Activated naive CD4-positive, alpha-beta T cell treated with anti-CD3 and anti-CD28 coated beads for 36 hours (primary cell): ENCODE data around the gene NXPH4. TPM values are rescaled to one million over a fixed set of nuclear protein-coding genes. Genes with fewer than 3 reads are reported as not detected.

ENCODE experiments used
- CTCF ChIA-PET: fragments of 350-600 bp; sonication (Branson Sonifier 250); formaldehyde crosslinking; loops from one replicate; lab custom pipeline; 2021; ENCODE audit warnings: antibody characterized with exemption; lab: Charles Lee
- DNase-seq: peaks from one replicate; pipeline ENCODE4 v3.0.0-alpha.2; 2020
- H3K27ac Mint-ChIP-seq: one replicate; pipeline ENCODE4 v1.8.0; 2021; ENCODE audit warnings: mild to moderate bottlenecking, mixed read lengths
- H3K27me3 Mint-ChIP-seq: one replicate; pipeline ENCODE4 v1.8.0; 2021; ENCODE audit warnings: low read depth, mixed read lengths
- H3K36me3 Mint-ChIP-seq: one replicate; pipeline ENCODE4 v1.8.0; 2021; ENCODE audit warnings: low read depth, mixed read lengths
- H3K4me1 Mint-ChIP-seq: one replicate; pipeline ENCODE4 v1.8.0; 2021; ENCODE audit warnings: low read depth, mixed read lengths
- H3K4me3 Mint-ChIP-seq: one replicate; pipeline ENCODE4 v1.8.0; 2021; ENCODE audit warnings: mild to moderate bottlenecking, moderate library complexity, mixed read lengths
- H3K9me3 Mint-ChIP-seq: one replicate; pipeline ENCODE4 v1.8.0; 2021; ENCODE audit warnings: mixed read lengths
- intact Hi-C: fragments of 100-400 bp; cut with micrococcal nuclease; formaldehyde crosslinking; loops from one replicate; pipeline ENCODE4 v1.15.1; 2023
- total RNA-seq, 2 experiments: library from RNA; stranded (reverse); gene quantifications; one replicate each; pipeline ENCODE4 v1.2.3, GENCODE V29; 2021

Gene NXPH4
- total RNA-seq, 2 experiments from 2014 or later, result 0.25 to 0.79 TPM

DNA sequence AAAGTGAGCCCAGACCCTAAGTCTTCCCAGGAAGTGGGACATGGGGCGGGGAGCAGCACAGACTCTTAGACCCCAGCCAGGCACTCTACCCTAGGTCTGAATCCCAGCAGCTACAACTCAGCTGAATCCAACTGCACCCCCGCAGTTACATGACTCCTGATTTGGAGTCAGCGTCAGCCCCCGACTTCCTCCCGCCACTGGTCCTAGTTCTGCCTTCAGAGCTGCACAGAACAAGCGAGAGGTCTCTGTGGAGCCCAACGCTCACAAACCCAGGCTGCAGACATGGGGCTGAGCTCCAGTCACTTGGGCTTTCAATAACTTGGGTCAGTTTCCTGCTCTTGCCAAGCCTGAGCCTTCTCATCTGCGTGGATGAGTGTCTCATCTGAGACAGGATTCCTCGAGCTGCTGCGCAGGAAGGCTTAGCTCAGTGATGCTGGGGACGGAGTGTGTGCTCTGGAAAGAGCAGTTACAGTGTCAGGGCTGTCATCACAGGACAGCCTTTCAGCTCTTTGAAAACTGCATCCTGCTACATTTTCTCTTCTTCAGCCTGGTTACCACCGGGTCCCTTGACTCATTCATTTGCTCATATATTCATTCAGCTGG lies 30.6 kb upstream of the NXPH4 start:
- Mint-ChIP-seq H3K4me1 (no peaks in the 10 kb centered on the region), H3K4me3 (no peak overlapping the region), H3K27ac (no peak overlapping the region), H3K9me3 (no peaks in the 10 kb centered on the region), H3K27me3 (no peaks in the 10 kb centered on the region), H3K36me3 (no peaks in the 10 kb centered on the region)
- no peak for DNase-seq
- CTCF ChIA-PET, result interaction anchor here (0.7 to 3.3 kb wide), 9 partner anchors 10 to 199 kb away, joined by 3 to 17 read pairs (median 4); partner anchors contain the start of gene LRP1
- intact Hi-C loops, result no loop called here

DNA sequence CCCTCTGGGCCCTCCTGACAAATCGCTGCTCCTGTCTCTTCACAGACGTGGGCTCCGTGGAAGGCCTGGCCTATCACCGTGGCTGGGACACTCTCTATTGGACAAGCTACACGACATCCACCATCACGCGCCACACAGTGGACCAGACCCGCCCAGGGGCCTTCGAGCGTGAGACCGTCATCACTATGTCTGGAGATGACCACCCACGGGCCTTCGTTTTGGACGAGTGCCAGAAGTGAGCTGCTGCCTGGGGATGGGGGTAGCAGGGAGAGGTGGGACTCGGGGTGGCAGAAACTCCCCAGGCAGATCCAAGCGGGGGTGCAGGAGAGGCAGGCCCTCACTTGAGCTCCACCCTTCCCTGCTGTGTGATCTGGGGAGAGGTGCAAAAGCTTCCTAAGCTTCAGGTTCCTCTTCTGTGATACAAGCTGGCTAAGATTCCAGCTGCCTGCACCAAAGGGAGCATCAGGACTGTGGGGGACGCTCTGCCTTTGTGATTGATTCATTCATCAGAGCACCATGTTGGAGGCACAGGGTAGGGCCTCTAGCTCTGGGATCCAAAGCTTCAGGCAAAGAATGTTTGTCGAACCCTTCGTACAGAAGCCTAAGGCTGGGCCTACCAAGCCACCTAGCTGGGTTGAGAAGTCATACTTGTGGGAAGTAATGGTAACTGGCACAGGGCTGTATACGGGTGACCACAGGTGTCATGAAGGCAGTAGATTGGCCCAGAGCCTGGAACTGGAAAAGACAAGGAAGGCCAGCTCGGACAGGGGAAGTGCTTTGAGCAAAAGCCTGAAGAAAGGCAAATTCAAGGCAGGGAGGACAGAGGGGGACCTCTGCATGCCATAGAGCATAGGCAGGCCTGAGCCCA lies 29.1 kb upstream of the NXPH4 start:
- CTCF ChIA-PET, result interaction anchor here (0.6 to 3.3 kb wide), 6 partner anchors 11 to 267 kb away, joined by 3 to 17 read pairs (median 8); no protein-coding TSS in a partner anchor
- Mint-ChIP-seq H3K4me3 (no peak overlapping the region), H3K27me3 (no peaks in the 10 kb centered on the region), H3K27ac (no peak overlapping the region), H3K36me3 (no peaks in the 10 kb centered on the region), H3K4me1 (no peaks in the 10 kb centered on the region), H3K9me3 (no peaks in the 10 kb centered on the region)
- intact Hi-C loops, result no loop called here
- DNase-seq, result no peak

DNA sequence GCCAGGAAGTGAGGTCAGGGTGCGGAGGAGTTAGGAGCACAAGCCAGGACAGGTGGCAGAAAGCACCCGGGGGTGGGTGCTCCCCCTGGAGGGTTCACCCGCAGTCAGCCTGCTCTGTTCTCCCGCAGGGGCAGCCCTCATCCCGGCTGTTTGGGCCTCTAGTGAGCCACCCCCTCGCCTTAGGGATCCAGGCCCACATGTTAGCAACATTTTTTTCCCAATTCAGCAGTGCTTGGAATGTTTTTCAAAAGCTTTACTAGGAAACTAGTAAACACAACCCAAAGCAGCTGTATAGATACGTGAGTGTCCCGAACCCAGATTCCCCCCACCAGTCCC lies 28.5 kb upstream of the NXPH4 start:
- Mint-ChIP-seq H3K27me3 (no peaks in the 10 kb centered on the region), H3K4me1 (no peaks in the 10 kb centered on the region), H3K27ac (no peak overlapping the region), H3K9me3 (no peaks in the 10 kb centered on the region), H3K36me3 (no peaks in the 10 kb centered on the region), H3K4me3 (no peak overlapping the region)
- CTCF ChIA-PET, result interaction anchor here (0.6 to 3.3 kb wide), 6 partner anchors 12 to 266 kb away, joined by 3 to 17 read pairs (median 8); no protein-coding TSS in a partner anchor
- intact Hi-C loops, result no loop called here
- DNase-seq, result no peak

DNA sequence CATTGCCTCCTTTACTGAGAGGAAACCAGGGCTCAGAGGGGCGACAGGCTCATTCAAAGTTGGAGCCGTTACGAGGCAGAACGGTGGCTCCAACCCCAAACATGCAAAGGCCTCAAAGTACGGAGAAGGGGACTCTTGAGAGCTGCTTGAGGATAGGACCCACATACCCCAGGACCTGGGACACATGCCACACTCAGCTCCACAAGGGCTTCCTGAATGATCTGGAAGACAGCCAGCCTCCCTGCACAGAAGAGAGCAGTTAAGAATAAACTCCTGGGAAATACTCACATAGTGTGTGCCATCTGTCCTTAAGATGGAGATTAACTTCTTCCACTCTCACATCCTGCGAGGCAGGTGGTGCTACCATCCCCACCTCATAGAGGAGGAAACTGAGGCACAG lies 26.6 kb upstream of the NXPH4 start:
- no peak for DNase-seq
- Mint-ChIP-seq H3K27ac (no peak overlapping the region), H3K27me3 (no peaks in the 10 kb centered on the region), H3K4me1 (no peaks in the 10 kb centered on the region), H3K9me3 (no peaks in the 10 kb centered on the region), H3K36me3 (no peaks in the 10 kb centered on the region), H3K4me3 (no peak overlapping the region)
- CTCF ChIA-PET, result interaction anchor here (1.2 to 1.3 kb wide), 2 partner anchors 66 to 202 kb away, joined by 3 read pairs; no protein-coding TSS in a partner anchor
- intact Hi-C loops, result no loop called here

DNA sequence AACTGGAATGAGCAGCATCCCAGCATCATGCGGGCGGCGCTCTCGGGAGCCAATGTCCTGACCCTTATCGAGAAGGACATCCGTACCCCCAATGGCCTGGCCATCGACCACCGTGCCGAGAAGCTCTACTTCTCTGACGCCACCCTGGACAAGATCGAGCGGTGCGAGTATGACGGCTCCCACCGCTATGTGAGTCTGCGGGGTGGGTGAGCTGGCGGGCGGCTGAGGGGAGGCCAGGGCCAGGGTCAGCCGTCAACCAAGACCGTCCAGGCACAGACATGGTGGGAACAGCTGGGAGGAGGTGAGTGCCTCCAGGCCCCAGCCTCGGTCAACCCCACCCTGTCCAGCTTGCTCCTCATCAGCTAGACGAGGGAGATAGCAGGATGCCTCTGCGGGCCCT lies 25.8 kb upstream of the NXPH4 start:
- Mint-ChIP-seq H3K27ac (no peak overlapping the region), H3K4me1 (no peaks in the 10 kb centered on the region), H3K36me3 (no peaks in the 10 kb centered on the region), H3K27me3 (no peaks in the 10 kb centered on the region), H3K4me3 (no peak overlapping the region), H3K9me3 (no peaks in the 10 kb centered on the region)
- no peak for DNase-seq
- CTCF ChIA-PET, result interaction anchor here (0.9 to 1.3 kb wide), 4 partner anchors 12 to 203 kb away, joined by 3 read pairs; no protein-coding TSS in a partner anchor
- intact Hi-C loops, result no loop called here

DNA sequence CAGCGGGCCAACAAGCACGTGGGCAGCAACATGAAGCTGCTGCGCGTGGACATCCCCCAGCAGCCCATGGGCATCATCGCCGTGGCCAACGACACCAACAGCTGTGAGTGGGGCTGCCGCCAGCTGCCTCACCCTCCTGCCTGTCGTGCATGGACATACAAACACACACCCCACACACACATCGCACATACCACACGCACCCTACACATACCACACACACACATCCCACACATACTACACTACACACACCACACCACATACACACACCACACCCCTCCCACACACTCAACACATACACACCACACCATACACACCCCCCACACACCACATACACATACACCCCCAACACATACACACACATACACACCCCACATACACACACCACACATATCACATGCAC lies 25.2 kb upstream of the NXPH4 start:
- CTCF ChIA-PET, result interaction anchor here (0.9 to 1.0 kb wide), 2 partner anchors 13 to 68 kb away, joined by 3 read pairs; no protein-coding TSS in a partner anchor
- no peaks in the 10 kb centered on the region for H3K4me1 Mint-ChIP-seq
- intact Hi-C loops, result no loop called here
- no peak overlapping the region for H3K27ac Mint-ChIP-seq
- H3K36me3 Mint-ChIP-seq, result no peaks in the 10 kb centered on the region
- H3K27me3 Mint-ChIP-seq, result no peaks in the 10 kb centered on the region
- H3K9me3 Mint-ChIP-seq, result no peaks in the 10 kb centered on the region
- no peak for DNase-seq
- H3K4me3 Mint-ChIP-seq, result no peak overlapping the region

DNA sequence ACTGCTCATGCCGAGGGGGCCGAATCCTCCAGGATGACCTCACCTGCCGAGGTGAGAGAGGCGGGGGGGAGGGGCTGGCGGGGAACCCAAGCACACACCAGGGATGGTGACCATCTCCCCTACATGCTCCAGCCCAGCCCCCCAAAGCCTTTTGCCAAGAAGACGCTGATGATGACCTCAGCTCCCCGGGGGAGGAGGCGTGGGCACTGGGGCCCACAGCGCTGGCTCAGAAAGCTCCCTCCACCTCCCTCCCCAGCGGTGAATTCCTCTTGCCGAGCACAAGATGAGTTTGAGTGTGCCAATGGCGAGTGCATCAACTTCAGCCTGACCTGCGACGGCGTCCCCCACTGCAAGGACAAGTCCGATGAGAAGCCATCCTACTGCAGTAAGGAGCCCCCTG lies 23.7 kb upstream of the NXPH4 start:
- CTCF ChIA-PET, result interaction anchor here (0.5 to 1.2 kb wide), 3 partner anchors 13 to 430 kb away, joined by 3 read pairs; partner anchors contain the start of gene HSD17B6
- no peak overlapping the region for H3K4me3 Mint-ChIP-seq
- no peaks in the 10 kb centered on the region for H3K36me3 Mint-ChIP-seq
- no peaks in the 10 kb centered on the region for H3K27me3 Mint-ChIP-seq
- no peak for DNase-seq
- H3K9me3 Mint-ChIP-seq, result no peaks in the 10 kb centered on the region
- no peak overlapping the region for H3K27ac Mint-ChIP-seq
- no peaks in the 10 kb centered on the region for H3K4me1 Mint-ChIP-seq
- intact Hi-C loops, result no loop called here

DNA sequence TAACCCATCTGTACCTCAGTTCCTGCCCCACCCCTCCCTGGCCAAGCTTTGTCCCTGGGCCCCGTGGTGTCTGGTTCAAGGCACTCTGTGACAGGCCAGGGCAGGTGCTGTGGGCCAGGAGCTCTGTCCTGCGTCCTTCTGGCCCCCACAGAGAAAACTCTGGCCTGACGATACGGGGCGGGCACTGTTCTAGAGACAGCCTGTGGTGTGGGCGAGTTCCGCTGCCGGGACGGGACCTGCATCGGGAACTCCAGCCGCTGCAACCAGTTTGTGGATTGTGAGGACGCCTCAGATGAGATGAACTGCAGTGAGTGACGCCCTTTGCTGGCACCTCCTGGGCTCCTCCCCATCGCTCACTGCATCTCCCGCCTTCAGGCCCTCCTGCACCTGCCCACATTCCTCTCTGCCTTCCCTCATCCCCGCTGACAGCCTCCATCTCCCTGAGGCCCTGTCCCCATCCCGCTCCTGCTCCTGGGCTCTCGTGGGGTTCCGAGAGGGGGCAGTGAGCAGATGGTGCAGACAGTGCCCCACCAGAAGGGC lies 22.8 kb upstream of the NXPH4 start:
- CTCF ChIA-PET, result interaction anchor here (0.9 to 1.2 kb wide), 2 partner anchors 14 to 20 kb away, joined by 3 read pairs; no protein-coding TSS in a partner anchor
- no peak for DNase-seq

DNA sequence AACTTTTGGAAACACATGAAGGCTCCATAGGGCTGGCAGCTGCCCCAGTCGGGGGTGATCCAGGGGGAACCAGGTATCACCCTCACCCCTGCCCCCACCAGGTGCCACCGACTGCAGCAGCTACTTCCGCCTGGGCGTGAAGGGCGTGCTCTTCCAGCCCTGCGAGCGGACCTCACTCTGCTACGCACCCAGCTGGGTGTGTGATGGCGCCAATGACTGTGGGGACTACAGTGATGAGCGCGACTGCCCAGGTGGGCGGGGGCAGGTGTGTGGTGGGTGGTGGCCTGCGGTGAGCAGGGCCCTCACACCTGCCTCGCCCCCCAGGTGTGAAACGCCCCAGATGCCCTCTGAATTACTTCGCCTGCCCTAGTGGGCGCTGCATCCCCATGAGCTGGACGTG lies 22.3 kb upstream of the NXPH4 start:
- Mint-ChIP-seq H3K36me3 (no peaks in the 10 kb centered on the region), H3K27ac (no peak overlapping the region), H3K4me1 (no peaks in the 10 kb centered on the region), H3K27me3 (no peaks in the 10 kb centered on the region), H3K9me3 (no peaks in the 10 kb centered on the region), H3K4me3 (no peak overlapping the region)
- DNase-seq, result no peak
- CTCF ChIA-PET, result interaction anchor here (0.9 kb wide), 1 partner anchor 20 kb away, joined by 3 read pairs; no protein-coding TSS in a partner anchor
- intact Hi-C loops, result no loop called here

More for the DNA sequence above, 22.8 kb upstream of the NXPH4 start:
- Mint-ChIP-seq H3K4me1 (no peaks in the 10 kb centered on the region), H3K27me3 (no peaks in the 10 kb centered on the region), H3K9me3 (no peaks in the 10 kb centered on the region), H3K36me3 (no peaks in the 10 kb centered on the region), H3K4me3 (no peak overlapping the region), H3K27ac (no peak overlapping the region)
- intact Hi-C loops, result no loop called here

DNA sequence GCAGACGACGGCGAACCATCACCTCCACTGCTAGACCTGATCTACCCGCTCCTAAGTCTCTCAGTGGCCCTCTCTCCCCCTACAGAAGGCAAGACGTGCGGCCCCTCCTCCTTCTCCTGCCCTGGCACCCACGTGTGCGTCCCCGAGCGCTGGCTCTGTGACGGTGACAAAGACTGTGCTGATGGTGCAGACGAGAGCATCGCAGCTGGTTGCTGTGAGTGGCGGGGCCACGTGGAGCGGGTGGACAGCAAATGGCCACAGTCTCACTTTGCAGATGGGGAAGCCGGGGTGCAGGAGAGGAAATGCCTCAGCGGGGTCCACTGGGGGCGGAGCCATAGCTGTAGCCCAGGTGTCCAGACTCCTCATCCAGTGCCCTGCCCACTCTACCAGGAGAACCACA lies 21.4 kb upstream of the NXPH4 start:
- Mint-ChIP-seq H3K27me3 (no peaks in the 10 kb centered on the region), H3K9me3 (no peaks in the 10 kb centered on the region), H3K4me1 (no peaks in the 10 kb centered on the region), H3K36me3 (no peaks in the 10 kb centered on the region), H3K4me3 (no peak overlapping the region), H3K27ac (no peak overlapping the region)
- CTCF ChIA-PET, result no interaction called here
- intact Hi-C loops, result no loop called here
- DNase-seq, result no peak

DNA sequence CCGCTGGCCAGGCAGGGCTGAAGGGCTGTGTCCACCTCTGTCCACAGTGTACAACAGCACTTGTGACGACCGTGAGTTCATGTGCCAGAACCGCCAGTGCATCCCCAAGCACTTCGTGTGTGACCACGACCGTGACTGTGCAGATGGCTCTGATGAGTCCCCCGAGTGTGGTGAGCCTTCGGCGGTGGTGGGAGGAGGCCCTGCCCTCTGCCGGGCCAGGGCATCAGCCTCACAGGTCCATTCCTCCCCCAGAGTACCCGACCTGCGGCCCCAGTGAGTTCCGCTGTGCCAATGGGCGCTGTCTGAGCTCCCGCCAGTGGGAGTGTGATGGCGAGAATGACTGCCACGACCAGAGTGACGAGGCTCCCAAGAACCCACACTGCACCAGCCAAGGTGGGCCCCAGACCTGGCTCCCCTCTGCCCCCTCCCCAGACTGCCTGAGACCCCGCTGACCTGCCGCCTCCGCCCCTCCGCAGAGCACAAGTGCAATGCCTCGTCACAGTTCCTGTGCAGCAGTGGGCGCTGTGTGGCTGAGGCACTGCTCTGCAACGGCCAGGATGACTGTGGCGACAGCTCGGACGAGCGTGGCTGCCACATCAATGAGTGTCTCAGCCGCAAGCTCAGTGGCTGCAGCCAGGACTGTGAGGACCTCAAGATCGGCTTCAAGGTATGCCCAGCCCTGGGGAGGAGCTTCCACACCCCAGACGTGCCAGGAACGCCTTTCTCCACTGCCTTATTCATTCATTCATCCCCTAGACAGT lies 20.8 kb upstream of the NXPH4 start:
- Mint-ChIP-seq H3K36me3 (no peaks in the 10 kb centered on the region), H3K27me3 (no peaks in the 10 kb centered on the region), H3K27ac (no peak overlapping the region), H3K4me1 (no peaks in the 10 kb centered on the region), H3K4me3 (no peak overlapping the region), H3K9me3 (no peaks in the 10 kb centered on the region)
- intact Hi-C loops, result no loop called here
- CTCF ChIA-PET, result interaction anchor here (1.5 to 1.6 kb wide), 2 partner anchors 12 to 47 kb away, joined by 4 to 5 read pairs; no protein-coding TSS in a partner anchor
- no peak for DNase-seq

DNA sequence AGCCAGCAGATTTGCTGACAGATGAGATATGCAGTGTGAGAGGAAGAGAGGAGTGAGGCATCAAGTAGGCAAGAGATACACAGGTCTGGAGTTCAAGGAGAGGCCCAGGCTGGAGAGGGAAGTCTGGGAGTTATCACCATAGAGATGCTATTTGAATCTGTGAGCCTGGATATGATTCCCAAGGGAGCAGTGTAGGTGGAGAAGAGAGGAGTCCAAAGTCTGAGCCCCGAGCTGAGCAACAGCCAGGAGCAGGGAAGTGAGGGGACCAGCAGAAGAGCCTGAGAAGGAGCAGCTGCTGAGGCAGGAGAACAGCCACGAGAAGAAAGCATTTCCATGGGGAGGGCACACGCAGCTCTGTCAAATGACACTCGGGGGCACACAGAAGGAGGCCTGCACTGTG lies 20.2 kb upstream of the NXPH4 start:
- H3K9me3 Mint-ChIP-seq, result no peaks in the 10 kb centered on the region
- CTCF ChIA-PET, result interaction anchor here (1.5 to 1.6 kb wide), 2 partner anchors 13 to 46 kb away, joined by 4 to 5 read pairs; no protein-coding TSS in a partner anchor
- no peak overlapping the region for H3K27ac Mint-ChIP-seq
- no peaks in the 10 kb centered on the region for H3K4me1 Mint-ChIP-seq
- no peaks in the 10 kb centered on the region for H3K27me3 Mint-ChIP-seq
- intact Hi-C loops, result no loop called here
- H3K4me3 Mint-ChIP-seq, result no peak overlapping the region
- DNase-seq, result no peak
- H3K36me3 Mint-ChIP-seq, result no peaks in the 10 kb centered on the region
